Adrenal gland (tissue), 5 donors: ENCODE results near the gene ISCA2.

Source experiments
- CTCF ChIP-seq, 6 experiments: fragments of 450-650 bp in 4 of 6; fragments of 200-600 bp in 2 of 6; sonication (generic) in 1 of 6; IDR thresholded peaks; 1 replicate in 5 of 6; 2 replicates in 1 of 6; pipeline versions ENCODE4 v1.5.1 to v1.8.0; 2016 to 2021; ENCODE audit warnings: antibody characterized with exemption in 6 of 6, mild to moderate bottlenecking in 2 of 6, moderate library complexity in 1 of 6
- POLR2A ChIP-seq, 2 donors: fragments of 450-650 bp; IDR thresholded peaks; one replicate each; pipeline ENCODE4 v1.6.1; 2017; ENCODE audit warnings: antibody characterized with exemption in 2 of 2, mild to moderate bottlenecking in 2 of 2, moderate library complexity in 1 of 2
- donor health status: DM: no; HTN: no; CAD: no.

DNA sequence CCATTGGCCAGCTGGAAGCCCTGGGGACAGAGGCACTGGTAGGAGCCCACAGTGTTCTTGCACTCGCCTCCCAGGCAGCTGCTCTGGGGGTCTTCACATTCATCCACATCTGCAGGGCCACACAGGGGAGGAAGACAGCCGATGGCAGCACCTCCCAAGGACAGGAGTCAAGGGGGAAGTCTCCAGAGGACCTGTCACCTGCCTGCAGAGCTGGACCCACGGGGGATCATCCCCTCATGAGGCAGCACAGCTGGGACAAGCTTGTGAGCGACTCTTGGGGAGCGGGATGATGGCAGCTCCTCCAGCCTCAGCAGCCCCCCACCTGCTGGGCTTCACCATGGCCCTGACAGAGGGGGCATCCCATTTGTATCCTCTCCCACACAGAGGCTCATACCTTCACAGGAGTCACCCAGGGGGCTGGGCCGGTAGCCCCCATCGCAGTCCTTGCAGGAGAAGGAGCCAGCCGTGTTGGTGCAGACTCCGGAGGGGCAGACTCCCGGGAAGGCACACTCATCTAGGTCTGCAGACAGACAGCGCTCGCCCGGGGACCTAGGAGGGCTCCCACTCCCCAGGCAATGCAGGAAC, 15.4 kb downstream of the ISCA2 start:
- TF ChIP-seq CTCF (IDR thresholded peaks at IDR 0.05) (no peak), POLR2A (IDR thresholded peaks at IDR 0.05) (no peak)
